Measurements from ENCODE around the gene C10orf67. TPM values are rescaled to one million over a fixed set of nuclear protein-coding genes. Genes with fewer than 3 reads are reported as not detected.

Gene C10orf67
- total and polyA plus RNA-seq, 2 of the 8 experiments (the other 6 are each of a cell fraction or from before 2014, with no cell fraction given) = 0.05 to 0.11 TPM

DNA sequence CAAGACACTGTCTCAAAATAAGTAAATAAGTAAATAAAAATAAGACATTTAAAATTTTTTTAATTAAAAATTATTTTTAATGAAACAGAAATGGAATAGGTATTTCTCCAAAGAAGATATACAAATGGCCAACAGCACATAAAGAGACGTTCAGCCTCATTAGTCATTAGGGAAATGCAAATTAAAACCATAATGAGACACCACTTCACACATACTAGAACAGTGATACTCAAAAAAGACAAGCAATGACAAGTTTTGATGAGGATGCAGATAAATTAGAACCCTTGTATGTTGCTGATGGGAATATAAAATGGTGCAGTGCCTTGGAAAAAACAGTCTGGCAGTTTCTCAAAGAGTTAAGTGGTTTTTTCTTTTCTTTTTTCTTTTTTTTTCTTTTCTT lies 26.5 kb upstream of the C10orf67 start (continued):
- TF ChIP-seq HDAC6 (IDR thresholded peaks at IDR 0.05; ENCODE audit: low read depth, low read length) = no peak

Measured in H1 (cell line).